Body of pancreas (tissue), 4 donors: ENCODE data around the gene USPL1. TPM values are rescaled to one million over a fixed set of nuclear protein-coding genes. Genes with fewer than 3 reads are reported as not detected.
"Not testable (repeated sequence)": the region's sequence is repeated elsewhere in the genome, so short reads cannot be mapped to it uniquely, and the experiment has no call there.

Experiments
- ATAC-seq: fragments of 150-250 bp; one replicate; pipeline ENCODE4 v1.9.1; 2016
- DNase-seq, 4 donors: peaks; one replicate each; pipeline ENCODE4 v3.0.0-alpha.2; 2019
- H3K27ac ChIP-seq, 4 donors: fragments of 200-600 bp; sonication (generic); 1 replicate in 3 of 4; 2 replicates in 1 of 4; pipeline versions ENCODE4 v1.5.1 to v1.6.1; 2016 to 2019; ENCODE audit warnings: mild to moderate bottlenecking in 1 of 4, mixed read lengths in 1 of 4, moderate library complexity in 1 of 4
- H3K27me3 ChIP-seq, 2 donors: fragments of 200-600 bp; sonication (generic); one replicate each; pipeline ENCODE4 v1.6.0; 2016; ENCODE audit warnings: mild to moderate bottlenecking in 1 of 2
- H3K36me3 ChIP-seq, 2 donors: fragments of 200-600 bp; sonication (generic); replicated peaks in 1 of 2; 2 replicates each; pipeline ENCODE4 v1.5.1; 2016; ENCODE audit warnings: low read depth in 2 of 2; ENCODE audit not compliant: insufficient read depth in 1 of 2
- H3K4me1 ChIP-seq: fragments of 200-600 bp; sonication (generic); one replicate; pipeline ENCODE4 v1.6.0; 2016
- H3K4me3 ChIP-seq, 2 donors: fragments of 200-600 bp; sonication (generic); 1 replicate in 1 of 2; 2 replicates in 1 of 2; pipeline ENCODE4 v1.5.1; 2016 to 2019
- H3K9me3 ChIP-seq, 3 donors: fragments of 200-600 bp; sonication (generic); 1 replicate in 2 of 3; 2 replicates in 1 of 3; pipeline ENCODE4 v1.5.1; 2016
- POLR2A ChIP-seq, 3 donors: fragments of 450-650 bp; IDR thresholded peaks; one replicate each; pipeline ENCODE4 v1.6.1; 2016; ENCODE audit warnings: antibody characterized with exemption in 3 of 3, mild to moderate bottlenecking in 2 of 3
- WGBS, 2 donors: methylation state at CpG; one replicate each; pipeline ENCODE4 v1.1.5; 2017; 5-methylcytosine and 5-hydroxymethylcytosine counted together
- intact Hi-C: fragments of 100-400 bp; cut with DNase I; formaldehyde crosslinking; loops from one replicate; pipeline ENCODE4 v1.15.1; 2023
- total RNA-seq, 2 donors: library from RNA; depleted of rRNA; stranded (reverse); fragments of >200 nt; gene quantifications; one replicate each; pipeline ENCODE4 v1.1.0, GENCODE V29; 2016
- TF ChIP-seq, protein P1 (sequence below), 7 experiments: fragments of 450-650 bp in 4 of 7; fragments of 200-600 bp in 3 of 7; sonication (generic) in 3 of 7; IDR thresholded peaks; one replicate each; pipeline ENCODE4 v1.5.1; 2016 to 2019; ENCODE audit warnings: antibody characterized with exemption in 7 of 7

The USPL1 gene
- total RNA-seq, 2 donors from 2014 or later: 10.9 to 14.5 TPM

- Histone ChIP-seq H3K4me3 (no peak overlapping the region), H3K27me3 (no peaks in the 10 kb centered on the region), H3K36me3 (peaks cover 0 to 5% of the 10 kb centered on the region in 2 donors), H3K9me3 (no peaks in the 10 kb centered on the region), H3K27ac (peak overlapping the region in 1 of 4 donors; percentile 16), H3K4me1 (peaks cover 14% of the 10 kb centered on the region)
- TF ChIP-seq, protein P1, sequence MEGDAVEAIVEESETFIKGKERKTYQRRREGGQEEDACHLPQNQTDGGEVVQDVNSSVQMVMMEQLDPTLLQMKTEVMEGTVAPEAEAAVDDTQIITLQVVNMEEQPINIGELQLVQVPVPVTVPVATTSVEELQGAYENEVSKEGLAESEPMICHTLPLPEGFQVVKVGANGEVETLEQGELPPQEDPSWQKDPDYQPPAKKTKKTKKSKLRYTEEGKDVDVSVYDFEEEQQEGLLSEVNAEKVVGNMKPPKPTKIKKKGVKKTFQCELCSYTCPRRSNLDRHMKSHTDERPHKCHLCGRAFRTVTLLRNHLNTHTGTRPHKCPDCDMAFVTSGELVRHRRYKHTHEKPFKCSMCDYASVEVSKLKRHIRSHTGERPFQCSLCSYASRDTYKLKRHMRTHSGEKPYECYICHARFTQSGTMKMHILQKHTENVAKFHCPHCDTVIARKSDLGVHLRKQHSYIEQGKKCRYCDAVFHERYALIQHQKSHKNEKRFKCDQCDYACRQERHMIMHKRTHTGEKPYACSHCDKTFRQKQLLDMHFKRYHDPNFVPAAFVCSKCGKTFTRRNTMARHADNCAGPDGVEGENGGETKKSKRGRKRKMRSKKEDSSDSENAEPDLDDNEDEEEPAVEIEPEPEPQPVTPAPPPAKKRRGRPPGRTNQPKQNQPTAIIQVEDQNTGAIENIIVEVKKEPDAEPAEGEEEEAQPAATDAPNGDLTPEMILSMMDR (IDR thresholded peaks at IDR 0.05): no peak
- no peak for TF ChIP-seq POLR2A (IDR thresholded peaks at IDR 0.05)
- DNase-seq: no peak
- 25 to 35% methylated on average over 3 of the region's 3 CpGs for WGBS, 2 donors
- intact Hi-C loops: no loop called here
- ATAC-seq: peak; percentile 83
These were observed 17.1 kb downstream of the USPL1 start for GRCh38 chr13:30634838-30635237.

- Histone ChIP-seq H3K4me1 (peaks cover 14% of the 10 kb centered on the region), H3K9me3 (no peaks in the 10 kb centered on the region), H3K27me3 (no peaks in the 10 kb centered on the region), H3K36me3 (peaks cover 0 to 6% of the 10 kb centered on the region in 2 donors), H3K4me3 (no peak overlapping the region), H3K27ac (no peak overlapping the region)
- WGBS, 2 donors: 85 to 86% methylated on average over 4 of the region's 4 CpGs
- ATAC-seq: no peak
- no peak for TF ChIP-seq POLR2A (IDR thresholded peaks at IDR 0.05)
- TF ChIP-seq, protein P1 (IDR thresholded peaks at IDR 0.05): no peak
- intact Hi-C loops: no loop called here
- DNase-seq: no peak
These were observed 20.6 kb downstream of the USPL1 start for GRCh38 chr13:30638301-30638700.

- H3K36me3 ChIP-seq: peaks cover 0 to 6% of the 10 kb centered on the region in 2 donors
- WGBS, 2 donors: 95 to 97% methylated on average over 4 of the region's 4 CpGs
- DNase-seq: no peak
- peaks cover 12% of the 10 kb centered on the region for H3K4me1 ChIP-seq
- TF ChIP-seq, protein P1 (IDR thresholded peaks at IDR 0.05): no peak
- TF ChIP-seq POLR2A (IDR thresholded peaks at IDR 0.05): no peak
- H3K9me3 ChIP-seq: no peaks in the 10 kb centered on the region
- no peak for ATAC-seq
- H3K27ac ChIP-seq: no peak overlapping the region
- intact Hi-C loops: no loop called here
- no peak overlapping the region for H3K4me3 ChIP-seq
- H3K27me3 ChIP-seq: no peaks in the 10 kb centered on the region
These were observed 22.0 kb downstream of the USPL1 start for GRCh38 chr13:30639671-30640070.

- H3K4me1 ChIP-seq, H3K27ac ChIP-seq, H3K36me3 ChIP-seq, H3K27me3 ChIP-seq, intact Hi-C loops, H3K4me3 ChIP-seq, ATAC-seq, H3K9me3 ChIP-seq: not testable (repeated sequence)
- DNase-seq: peak in 2 of 4 donors; percentile 20 to 21
- WGBS, 2 donors: 100% methylated on average over 1 of the region's 1 CpG
These were observed 23.5 kb downstream of the USPL1 start for GRCh38 chr13:30641173-30641572.

GRCh38 chr13:30645629-30646028 is 27.9 kb downstream of the USPL1 start:
- TF ChIP-seq, protein P1 (IDR thresholded peaks at IDR 0.05): no peak
- TF ChIP-seq POLR2A (IDR thresholded peaks at IDR 0.05): no peak
- intact Hi-C loops: no loop called here
- no peak overlapping the region for H3K27ac ChIP-seq
- DNase-seq (no peak), ATAC-seq (no peak)
- no peaks in the 10 kb centered on the region for H3K9me3 ChIP-seq
- no peaks in the 10 kb centered on the region for H3K27me3 ChIP-seq
- peaks cover 19% of the 10 kb centered on the region for H3K4me1 ChIP-seq
- H3K4me3 ChIP-seq: no peak overlapping the region
- peaks cover 0 to 6% of the 10 kb centered on the region in 2 donors for H3K36me3 ChIP-seq
